Activated CD4-positive, CD25-positive, alpha-beta regulatory T cell (primary cell): Measurements from ENCODE around the gene RNF115.
"Not testable (repeated sequence)": the region's sequence is repeated elsewhere in the genome, so short reads cannot be mapped to it uniquely, and the experiment has no call there.

Experiments used
- DNase-seq, 4 experiments: peaks; one replicate each; lab custom pipeline; 2025; lab: John Stamatoyannopoulos, UW

Gene RNF115

DNA sequence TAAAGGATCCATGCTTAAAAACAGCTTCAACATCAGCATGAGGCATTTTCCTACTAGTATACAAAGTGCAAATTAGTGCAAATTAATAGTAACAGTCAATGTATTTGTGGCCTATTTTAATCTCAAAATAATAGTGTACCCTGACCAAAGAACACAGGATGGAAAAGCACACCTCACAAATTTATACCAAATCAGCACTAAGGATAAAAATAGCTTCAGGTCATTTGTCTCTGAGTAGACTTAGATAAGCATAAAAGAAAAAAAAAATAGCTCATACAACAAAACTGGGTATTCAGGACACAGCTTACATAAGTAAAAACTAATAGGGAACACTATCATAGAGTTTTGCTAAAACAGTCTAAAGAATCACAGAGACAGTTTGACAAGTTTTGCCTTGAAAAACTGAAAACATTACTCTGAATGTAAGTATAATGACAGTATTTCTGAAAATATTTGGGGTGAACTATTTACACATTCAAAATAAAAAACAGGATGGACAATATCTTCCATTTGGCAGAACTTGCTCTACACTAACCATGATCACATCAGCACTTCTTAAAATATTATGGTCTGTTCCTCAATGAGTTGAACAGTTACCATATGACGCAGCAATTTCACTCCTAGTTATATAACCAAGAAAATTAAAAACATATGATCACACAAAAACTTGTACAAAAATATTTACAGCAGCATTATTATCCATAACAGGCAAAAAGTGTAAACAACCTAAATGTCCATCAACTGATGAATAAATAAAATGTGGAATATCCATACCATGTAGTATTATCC, 46.3 kb downstream of the RNF115 start:
- no peak for DNase-seq

DNA sequence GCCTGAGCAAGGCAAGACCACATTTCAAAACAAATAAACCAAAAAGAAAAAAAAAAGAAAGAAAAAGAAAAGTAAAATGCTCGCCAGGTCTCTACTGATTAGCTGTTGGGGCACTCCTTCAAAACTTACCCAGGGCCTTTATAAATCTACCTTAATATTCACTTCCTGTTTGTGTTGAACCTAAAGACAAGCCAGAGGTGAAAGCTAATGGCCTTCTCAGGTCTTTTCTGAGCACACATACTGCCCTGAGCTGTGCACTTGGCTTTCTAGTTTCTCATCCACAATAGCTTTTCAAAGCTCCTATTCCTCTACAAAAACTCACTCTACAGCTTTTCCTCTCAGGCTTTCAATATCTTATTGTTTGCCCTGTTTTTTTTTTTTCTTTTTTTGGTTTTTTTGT, 50.5 kb downstream of the RNF115 start:
- no peak for DNase-seq

DNA sequence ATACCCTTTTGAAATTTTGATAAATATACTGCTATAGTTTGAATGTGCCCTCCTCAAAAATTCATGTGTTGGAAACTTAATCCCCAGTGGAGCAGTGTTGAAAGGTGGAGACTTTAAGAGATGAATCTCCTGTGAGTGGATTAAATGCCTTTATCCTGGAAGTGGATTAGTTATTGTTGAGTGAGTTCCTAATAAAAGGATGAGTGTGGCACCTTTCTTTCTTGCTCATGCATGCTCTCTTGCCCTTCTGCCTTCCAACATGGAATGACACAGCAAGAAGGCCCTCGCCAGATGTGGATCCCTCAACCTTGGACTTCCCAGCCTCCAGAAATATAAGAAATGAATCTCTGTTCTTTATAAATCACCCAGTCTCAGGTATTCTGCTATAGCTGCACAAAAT, 52.8 kb downstream of the RNF115 start:
- no peak for DNase-seq

DNA sequence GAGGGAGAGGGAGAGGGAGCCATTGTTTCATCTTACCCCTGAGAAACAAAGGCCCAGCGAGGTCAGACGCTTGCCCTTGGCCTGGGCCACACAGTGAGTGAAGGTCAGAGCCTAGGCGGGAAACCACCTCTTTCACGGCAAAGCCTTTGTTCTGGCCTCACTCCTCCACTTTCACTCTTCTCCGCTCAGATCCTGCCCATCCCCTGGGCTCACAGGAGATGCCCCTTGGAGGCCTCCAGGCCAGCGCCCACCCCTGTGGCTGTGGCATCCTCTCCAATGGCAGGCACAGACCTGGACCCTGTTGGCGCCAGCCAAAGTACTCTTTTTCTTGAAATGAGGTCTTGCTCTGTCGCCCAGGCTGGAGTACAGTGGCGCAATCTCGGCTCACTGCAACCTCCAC, 55.9 kb downstream of the RNF115 start:
- not testable (repeated sequence) for DNase-seq

DNA sequence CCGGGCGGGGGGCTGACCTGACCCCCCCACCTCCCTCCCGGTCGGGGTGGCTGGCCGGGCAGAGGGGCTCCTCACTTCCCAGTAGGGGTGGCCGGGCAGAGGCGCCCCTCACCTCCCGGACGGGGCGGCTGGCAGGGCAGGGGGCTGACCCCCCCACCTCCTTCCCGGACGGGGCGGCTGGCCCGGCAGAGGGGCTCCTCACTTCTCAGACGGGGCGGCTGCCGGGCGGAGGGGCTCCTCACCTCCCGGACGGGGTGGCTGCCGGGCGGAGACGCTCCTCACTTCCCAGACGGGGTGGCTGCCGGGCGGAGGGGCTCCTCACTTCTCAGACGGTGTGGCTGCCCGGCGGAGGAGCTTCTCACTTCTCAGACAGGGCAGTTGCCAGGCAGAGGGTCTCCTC, 57.0 kb downstream of the RNF115 start:
- DNase-seq, result not testable (repeated sequence)

DNA sequence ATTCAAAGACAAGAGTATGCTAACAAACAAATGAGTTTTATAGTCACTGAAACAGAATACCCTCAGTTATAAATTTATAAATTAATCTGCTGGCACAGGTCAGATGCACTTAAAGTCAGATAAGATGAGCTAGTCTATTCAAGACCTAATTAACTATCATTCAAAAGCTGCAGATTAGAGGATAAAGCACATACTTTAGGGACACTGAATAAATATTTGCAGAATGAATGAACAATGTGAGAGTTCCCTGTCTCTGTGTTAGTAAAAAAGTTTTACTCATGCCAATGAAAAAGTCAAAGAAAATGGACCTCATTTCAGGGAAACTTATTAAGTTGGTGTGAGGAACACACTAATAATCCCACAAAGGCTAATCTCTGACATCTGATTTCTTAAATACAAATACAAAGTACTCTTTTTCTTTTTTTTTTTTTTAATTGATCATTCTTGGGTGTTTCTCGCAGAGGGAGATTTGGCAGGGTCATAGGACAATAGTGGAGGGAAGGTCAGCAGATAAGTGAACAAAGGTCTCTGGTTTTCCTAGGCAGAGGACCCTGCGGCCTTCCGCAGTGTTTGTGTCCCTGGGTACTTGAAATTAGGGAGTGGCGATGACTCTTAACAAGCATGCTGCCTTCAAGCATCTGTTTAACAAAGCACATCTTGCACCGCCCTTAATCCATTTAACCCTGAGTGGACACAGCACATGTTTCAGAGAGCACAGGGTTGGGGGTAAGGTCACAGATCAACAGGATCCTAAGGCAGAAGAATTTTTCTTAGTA, 58.1 kb downstream of the RNF115 start:
- not testable (repeated sequence) for DNase-seq

DNA sequence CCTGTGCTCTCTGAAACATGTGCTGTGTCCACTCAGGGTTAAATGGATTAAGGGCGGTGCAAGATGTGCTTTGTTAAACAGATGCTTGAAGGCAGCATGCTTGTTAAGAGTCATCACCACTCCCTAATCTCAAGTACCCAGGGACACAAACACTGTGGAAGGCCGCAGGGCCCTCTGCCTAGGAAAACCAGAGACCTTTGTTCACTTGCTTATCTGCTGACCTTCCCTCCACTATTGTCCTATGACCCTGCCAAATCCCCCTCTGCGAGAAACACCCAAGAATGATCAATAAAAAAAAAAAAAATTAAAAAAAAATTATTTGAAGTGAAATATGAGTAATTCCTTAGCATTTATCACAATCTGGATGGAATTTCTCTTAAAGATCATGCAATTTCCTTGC, 58.8 kb downstream of the RNF115 start:
- not testable (repeated sequence) for DNase-seq

DNA sequence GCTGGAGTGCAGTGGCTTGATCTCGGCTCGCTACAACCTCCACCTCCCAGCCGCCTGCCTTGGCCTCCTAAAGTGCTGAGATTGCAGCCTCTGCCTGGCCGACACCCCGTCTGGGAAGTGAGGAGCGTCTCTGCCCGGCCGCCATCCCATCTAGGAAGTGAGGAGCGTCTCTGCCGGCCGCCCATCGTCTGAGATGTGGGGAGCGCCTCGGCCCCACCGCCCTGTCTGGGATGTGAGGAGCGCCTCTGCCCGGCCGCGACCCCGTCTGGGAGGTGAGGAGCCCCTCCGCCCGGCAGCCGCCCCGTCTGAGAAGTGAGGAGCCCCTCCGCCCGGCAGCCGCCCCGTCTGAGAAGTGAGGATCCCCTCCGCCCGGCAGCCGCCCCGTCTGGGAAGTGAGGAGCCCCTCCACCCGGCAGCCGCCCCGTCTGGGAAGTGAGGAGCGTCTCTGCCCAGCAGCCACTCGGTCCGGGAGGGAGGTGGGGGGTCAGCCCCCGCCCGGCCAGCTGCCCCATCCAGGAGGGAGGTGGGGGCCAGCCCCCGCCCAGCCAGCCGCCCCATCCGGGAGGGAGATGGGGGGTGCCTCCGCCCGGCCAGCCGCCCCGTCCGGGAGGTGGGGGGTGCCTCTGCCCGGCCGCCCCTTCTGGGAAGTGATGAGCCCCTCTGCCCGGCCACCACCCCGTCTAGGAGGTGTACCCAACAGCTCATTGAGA, 59.5 kb downstream of the RNF115 start:
- not testable (repeated sequence) for DNase-seq

DNA sequence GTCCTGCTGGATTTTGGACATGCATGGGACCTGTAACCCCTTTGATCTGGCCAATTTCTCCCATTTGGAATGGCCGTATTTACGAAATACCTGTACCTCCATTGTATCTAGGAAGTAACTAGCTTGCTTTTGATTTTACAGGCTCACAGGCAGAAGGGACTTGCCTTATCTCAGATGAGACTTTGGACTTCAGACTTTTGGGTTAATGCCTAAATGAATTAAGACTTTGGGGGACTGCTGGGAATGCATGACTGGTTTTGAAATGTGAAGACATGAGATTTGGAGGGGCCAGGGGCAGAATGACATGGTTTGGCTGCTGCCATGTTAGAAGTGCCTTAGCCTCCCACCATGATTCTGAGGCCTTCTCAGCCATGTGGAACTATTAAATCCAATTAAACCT, 61.9 kb downstream of the RNF115 start:
- DNase-seq, result not testable (repeated sequence)

DNA sequence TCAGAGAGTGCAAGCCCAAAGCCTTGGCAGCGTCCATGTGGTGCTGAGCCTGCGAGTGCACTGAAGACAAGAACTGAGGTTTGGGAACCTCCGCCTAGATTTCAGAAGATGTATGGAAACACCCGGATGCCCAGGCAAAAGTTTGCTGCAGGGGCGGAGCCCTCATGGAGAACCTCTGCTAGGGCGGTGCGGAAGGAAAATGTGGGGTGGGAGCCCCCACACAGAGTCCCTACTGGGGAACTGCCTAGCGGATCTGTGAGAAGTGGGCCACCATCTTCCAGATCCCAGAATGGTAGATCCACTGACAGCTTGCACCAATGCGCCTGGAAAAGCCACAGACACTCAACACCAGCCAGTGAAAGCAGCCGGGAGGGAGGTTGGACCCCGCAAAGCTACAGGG, 62.4 kb downstream of the RNF115 start:
- DNase-seq, result not testable (repeated sequence)

DNA sequence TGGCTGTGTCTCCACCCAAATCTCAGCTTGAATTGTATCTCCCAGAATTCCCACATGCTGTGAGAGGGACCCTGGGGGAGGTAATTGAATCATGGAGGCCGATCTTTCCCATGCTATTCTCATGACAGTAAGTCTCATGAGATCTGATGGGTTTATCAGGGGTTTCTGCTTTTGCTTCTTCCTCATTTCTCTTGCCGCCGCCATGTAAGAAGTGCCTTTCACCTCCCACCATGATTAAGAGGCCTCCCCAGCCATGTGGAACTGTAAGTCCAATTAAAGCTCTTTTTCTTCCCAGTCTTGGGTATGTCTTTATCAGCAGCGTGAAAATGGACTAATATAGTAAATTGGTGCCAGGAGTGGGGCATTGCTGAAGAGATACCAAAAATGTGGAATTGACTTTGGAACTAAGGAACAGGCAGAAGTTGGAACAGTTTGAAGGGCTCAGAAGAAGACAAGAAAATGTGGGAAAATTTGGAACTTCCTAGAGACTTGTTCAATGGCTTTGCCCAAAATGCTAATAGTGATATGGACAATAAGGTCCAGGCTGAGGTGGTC, 63.4 kb downstream of the RNF115 start:
- DNase-seq, result not testable (repeated sequence)

DNA sequence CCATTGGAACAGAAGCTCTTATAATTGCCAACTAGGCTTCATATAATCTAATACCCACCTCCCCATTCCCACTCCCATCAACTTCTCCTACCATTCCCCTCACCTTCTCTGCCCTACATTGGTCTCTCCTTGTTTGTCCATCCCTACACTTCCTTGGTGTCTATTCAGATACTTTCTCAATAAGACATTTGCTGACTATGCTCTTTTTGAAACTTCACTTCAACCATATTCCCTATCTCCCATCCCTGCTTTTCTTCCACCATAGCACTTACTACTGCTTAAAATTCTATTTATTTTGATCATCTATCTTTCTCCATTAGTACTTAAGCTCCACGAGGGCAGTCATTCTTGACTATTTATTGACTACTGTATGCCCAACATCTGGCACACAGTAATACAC, 64.2 kb downstream of the RNF115 start:
- no peak for DNase-seq

DNA sequence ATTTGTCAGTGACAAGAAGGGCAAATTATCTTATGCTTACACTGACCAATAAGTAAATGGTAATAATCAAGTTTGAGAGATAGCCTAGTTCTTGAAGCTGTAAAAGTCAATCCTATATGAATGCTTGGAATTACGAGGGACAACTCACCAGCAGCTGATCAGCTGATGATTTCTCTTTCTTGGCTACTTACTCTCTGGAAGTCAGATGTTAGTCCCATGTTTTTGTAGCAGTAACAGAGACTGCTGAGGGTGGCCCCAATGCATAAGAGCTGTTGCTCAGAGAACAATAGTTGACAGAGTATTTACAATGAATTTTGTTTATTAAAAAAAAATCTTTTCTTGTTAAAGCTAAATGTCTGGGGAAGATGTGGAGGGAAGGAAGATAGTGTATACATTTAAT, 65.3 kb downstream of the RNF115 start:
- DNase-seq, result no peak

DNA sequence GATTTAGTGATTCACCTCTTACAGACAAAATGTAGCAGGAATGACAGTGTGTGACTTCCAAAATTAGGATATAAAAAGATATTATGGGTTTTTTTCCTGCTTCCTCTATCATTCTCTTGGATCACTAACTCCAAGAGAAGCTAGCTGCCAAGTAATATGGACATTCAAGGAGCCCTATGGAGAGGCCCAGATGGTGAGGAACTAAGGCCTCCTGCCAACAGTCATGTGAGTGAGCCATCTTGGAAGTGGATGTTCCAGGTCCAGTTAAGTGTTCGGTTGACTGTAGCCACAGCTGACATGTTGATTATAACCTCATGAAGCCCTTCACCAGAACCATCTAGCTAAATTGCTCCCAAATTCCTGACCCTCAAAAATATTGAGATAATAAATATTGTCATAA, 65.8 kb downstream of the RNF115 start:
- DNase-seq, result no peak

DNA sequence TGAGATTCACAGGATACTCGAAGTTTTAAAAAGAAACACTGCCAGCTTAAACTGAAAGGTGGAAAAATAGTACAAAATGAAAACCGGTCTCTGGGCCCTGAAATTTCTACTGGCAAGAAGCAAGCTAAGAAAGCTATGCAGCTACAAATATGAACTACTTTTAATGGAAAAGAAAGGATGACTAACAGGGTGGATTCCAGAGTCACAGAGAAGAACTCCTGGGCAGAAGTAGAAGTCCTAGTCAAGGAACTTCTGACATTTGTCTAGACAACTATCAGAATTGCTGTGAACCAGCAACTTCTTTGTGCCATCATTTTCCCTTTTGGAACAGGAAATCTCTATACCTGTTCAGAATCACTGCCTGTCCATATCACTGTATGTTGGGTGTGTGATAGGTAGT, 66.5 kb downstream of the RNF115 start:
- no peak for DNase-seq

DNA sequence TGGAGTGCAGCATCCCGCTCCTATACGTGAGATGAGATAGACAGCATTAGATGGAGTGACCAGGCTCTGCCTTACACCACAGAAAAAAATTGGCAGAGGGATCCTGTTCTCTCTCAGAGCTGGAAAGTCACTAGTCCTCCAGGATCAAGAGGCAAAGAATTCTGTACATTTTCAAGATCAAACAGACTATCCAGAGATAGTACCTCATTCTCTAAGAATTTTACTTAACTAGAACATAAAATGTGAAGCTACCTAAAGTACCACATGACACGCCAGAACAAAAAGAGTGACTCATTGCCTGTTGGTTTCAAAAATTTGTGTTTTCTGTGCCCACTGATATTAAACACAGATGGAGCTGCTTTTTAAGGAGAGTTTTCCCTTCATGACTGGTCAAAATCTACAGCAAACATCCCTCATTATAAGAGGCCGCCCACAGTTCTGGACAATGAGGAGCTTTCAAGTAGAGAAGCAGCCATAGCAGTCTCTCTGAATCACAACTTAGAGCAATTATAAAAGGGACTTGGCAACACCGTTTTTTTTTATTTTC, 72.3 kb downstream of the RNF115 start:
- DNase-seq, result no peak

DNA sequence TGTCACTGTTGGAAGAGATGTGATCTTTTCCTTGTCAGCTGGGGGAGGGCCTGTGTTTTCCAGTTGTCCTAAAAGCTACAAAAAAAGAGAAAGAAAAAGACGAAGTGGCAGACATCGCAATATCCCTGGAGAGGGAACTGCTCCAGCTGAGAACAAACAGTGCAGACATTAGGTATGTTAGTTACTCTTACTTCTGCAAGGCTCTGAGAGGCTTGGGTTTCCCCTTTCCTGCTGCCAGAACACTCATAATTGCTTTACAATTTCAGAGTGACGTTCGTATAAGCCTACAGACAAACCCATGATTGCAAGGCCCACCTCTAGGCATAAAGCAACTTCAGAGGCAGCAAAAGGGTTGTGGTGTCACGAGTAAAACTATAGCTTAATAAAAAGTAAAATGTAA, 73.5 kb downstream of the RNF115 start:
- DNase-seq, result no peak

DNA sequence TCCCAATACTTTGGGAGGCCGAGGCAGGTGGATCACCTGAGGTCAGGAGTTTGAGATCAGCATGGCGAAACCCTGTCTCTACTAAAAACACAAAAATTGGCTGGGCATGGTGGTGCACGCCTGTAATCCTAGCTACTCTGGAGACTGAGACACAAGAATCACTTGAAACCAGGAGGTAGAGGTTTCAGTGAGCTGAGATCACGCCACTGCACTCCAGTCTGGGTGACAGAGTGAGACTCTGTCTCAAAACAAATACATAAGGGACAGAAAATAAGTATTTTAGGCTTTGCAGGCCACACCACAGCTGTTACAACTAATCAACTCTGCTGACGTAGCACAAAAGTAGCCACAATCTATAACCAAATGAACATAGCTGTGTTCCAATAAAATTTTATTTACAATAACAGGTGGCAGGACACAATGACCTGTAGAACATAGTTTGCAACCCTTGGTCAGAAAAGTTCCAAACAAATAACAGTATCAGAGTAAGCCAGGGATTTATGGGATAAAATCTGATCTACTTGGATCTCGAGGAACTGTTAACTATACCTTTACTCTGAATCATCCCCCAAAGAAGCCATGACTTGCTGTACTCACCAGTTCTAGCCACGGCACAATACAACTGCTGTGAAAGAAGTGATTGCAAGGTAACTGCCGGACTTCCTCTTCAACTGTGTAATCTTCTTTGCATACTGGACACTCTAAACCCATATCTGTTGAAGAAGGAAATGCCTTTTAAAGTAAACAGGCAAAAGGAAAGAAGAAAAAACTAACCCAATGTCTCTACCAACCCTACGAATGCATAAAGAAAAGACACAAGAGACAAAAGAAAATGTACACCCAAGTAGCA, 76.3 kb downstream of the RNF115 start:
- DNase-seq, result no peak

DNA sequence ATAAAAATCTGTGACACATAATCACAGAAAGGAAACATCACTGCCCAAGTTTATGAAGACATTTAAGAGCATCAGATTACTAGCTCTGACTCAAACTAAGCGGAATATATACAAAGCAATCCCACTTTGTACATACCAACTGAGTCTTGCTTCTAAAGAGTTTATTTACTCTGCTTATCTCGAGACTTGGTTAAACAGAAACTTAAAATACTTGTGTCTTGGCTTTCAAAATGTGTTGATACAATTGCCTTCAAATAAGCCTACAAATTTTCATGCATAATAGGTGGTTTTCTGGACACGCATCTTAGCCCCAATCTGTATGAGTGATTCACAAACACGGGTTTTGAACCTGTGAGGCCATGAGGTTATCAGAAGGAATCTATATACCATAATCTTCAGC, 83.6 kb downstream of the RNF115 start:
- DNase-seq, result no peak

DNA sequence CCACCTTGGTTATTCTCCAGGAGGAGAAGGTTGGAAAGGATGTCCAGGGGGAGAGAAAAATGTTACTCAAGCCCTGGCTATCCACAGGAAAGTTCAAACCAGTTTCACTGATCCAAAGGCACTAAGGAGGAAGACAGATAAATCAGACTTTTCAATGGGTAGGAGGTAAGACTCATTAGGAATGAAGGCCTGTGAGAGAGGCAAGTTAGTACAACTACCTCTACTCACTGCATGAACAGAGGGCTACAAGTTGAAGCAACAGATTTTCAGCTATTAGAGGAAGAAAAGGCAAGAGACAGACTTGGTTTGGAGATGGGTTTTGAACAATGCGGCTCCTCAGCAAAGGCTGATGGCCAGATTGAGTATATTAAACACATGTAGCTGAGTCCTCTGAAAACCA, 87.7 kb downstream of the RNF115 start:
- DNase-seq, result no peak

DNA sequence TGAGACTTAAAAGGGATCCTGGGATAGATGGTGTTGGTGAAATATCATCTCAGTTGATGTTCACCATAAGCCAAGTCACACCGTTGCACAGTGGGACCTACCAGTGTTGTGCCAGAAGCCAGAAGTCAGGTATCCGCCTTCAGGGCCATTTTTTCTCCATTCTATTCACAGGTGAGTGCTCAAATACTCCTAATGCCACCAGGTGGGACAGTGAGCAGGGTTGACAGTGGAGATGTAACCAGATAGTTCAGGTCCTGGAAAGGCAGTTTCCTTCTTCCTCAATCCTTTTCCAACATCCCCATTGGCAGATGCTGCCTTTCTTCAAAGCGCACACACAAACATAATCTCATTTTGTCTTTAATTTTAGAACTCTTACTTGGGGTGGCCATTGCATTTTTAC, 93.0 kb downstream of the RNF115 start:
- DNase-seq, result no peak
